K562 (cell line): ENCODE data around the gene AIG1. TPM values are rescaled to one million over a fixed set of nuclear protein-coding genes. Genes with fewer than 3 reads are reported as not detected.

Experiments
- ATAC-seq: fragments of 200-7000 bp; cut with Tn5 transposase; 3 replicates; pipeline ENCODE4 v1.9.1; 2020; ENCODE audit warnings: moderate library complexity
- BruUV-seq: library from RNA; stranded (reverse); fragments of 400-500 nt; replicated peaks from 2 replicates; lab custom pipeline; 2021; lab: Mats Ljungman, UMichigan
- CTCF ChIA-PET: fragments of 300-600 bp; formaldehyde crosslinking; extraction: SDS; loops from one replicate; lab custom pipeline; 2021; ENCODE audit warnings: low intra/inter-chr PET ratio; lab: Yijun Ruan, JAX
- POLR2A ChIA-PET: fragments of 300-600, 350-650 bp; sonication (Branson Sonifier 250); formaldehyde crosslinking; extraction: SDS; loops from one replicate; lab custom pipeline; 2021; ENCODE audit warnings: antibody characterized with exemption, inconsistent platforms; lab: Yijun Ruan, JAX
- DNase-seq, 4 experiments: peaks; one replicate each; pipeline versions ENCODE4 v3.0.0 to v3.0.0-alpha.2; 2011 to 2018; ENCODE audit warnings: low spot score in 3 of 4, mixed read lengths in 3 of 4; ENCODE audit errors: extremely low read depth in 1 of 4
- FAIRE-seq: peaks from 2 replicates; lab custom pipeline; 2011; peaks lifted over from hg19 to GRCh38; lab: Jason Lieb, UNC
- H2AFZ ChIP-seq: 2 replicates; pipeline ENCODE4 v1.6.0; 2011; ENCODE audit warnings: low read depth, low read length, control low read depth, inconsistent platforms
- H3K27ac ChIP-seq: fragments of 200-600 bp; 3 replicates; pipeline ENCODE4 v1.8.0; 2011; ENCODE audit warnings: low read depth, mild to moderate bottlenecking, control low read depth, inconsistent platforms, low read length, moderate library complexity, mixed read lengths; ENCODE audit errors: extremely low read depth
- H3K27me3 ChIP-seq, 2 experiments: fragments of 300-600 bp in 1 of 2; 2 replicates in 1 of 2; 3 replicates in 1 of 2; pipeline versions ENCODE4 v1.6.0 to v1.8.0; 2011; ENCODE audit warnings: inconsistent platforms in 2 of 2, low read length in 2 of 2, mild to moderate bottlenecking in 1 of 2, mixed read lengths in 1 of 2, moderate library complexity in 1 of 2; ENCODE audit not compliant: control insufficient read depth in 2 of 2, insufficient read depth in 2 of 2
- H3K36me3 ChIP-seq: fragments of 300-600 bp; 3 replicates; pipeline ENCODE4 v1.8.0; 2011; ENCODE audit warnings: mild to moderate bottlenecking, low read length, inconsistent platforms; ENCODE audit not compliant: control insufficient read depth, insufficient read depth
- H3K4me1 ChIP-seq, 2 experiments: fragments of 200-600 bp in 1 of 2; replicated peaks in 1 of 2; 2 replicates in 1 of 2; 3 replicates in 1 of 2; pipeline versions ENCODE4 v1.5.1 to v1.8.0; 2011; ENCODE audit warnings: inconsistent platforms in 2 of 2, low read length in 2 of 2, mild to moderate bottlenecking in 1 of 2, mixed read lengths in 1 of 2, moderate library complexity in 1 of 2; ENCODE audit not compliant: control insufficient read depth in 2 of 2, insufficient read depth in 2 of 2
- H3K4me2 ChIP-seq: 2 replicates; pipeline ENCODE4 v1.6.1; 2011; ENCODE audit warnings: low read length, control low read depth, inconsistent platforms, mixed read lengths; ENCODE audit not compliant: insufficient read depth
- H3K4me3 ChIP-seq: fragments of 200-600 bp; sonication (generic), shearing (Covaris generic); 2 replicates; pipeline ENCODE4 v1.5.1; 2016; ENCODE audit warnings: control low read depth, inconsistent platforms
- H3K79me2 ChIP-seq: fragments of 200-600 bp; 3 replicates; pipeline ENCODE4 v1.8.0; 2011; ENCODE audit warnings: low read length, inconsistent platforms; ENCODE audit not compliant: control insufficient read depth, insufficient read depth
- H3K9ac ChIP-seq, 2 experiments: 2 replicates each; pipeline versions ENCODE4 v1.6.0 to v1.6.1; 2011; ENCODE audit warnings: low read depth in 2 of 2, low read length in 2 of 2, control low read depth in 1 of 2, inconsistent platforms in 1 of 2, mild to moderate bottlenecking in 1 of 2, mixed read lengths in 1 of 2; ENCODE audit not compliant: insufficient read depth in 1 of 2
- H3K9me1 ChIP-seq: one replicate; pipeline ENCODE4 v1.6.0; 2011; ENCODE audit warnings: inconsistent platforms, mild to moderate bottlenecking, low read length, moderate library complexity; ENCODE audit not compliant: control insufficient read depth, insufficient read depth
- H3K9me3 ChIP-seq: replicated peaks from 2 replicates; pipeline ENCODE4 v1.5.1; 2011; ENCODE audit warnings: low read depth, low read length, inconsistent platforms; ENCODE audit not compliant: control insufficient read depth, insufficient read depth
- H4K20me1 ChIP-seq: replicated peaks from 2 replicates; pipeline ENCODE4 v1.6.1; 2011; ENCODE audit warnings: low read length, inconsistent platforms, mixed read lengths; ENCODE audit not compliant: control insufficient read depth, insufficient read depth
- C11orf30 ChIP-seq: fragments of 450-650 bp; IDR thresholded peaks from 2 replicates; pipeline ENCODE4 v1.6.1; 2016; ENCODE audit warnings: low read depth, mild to moderate bottlenecking
- FOXA3 ChIP-seq, 2 experiments: fragments of 450-650 bp in 1 of 2; sonication (generic) in 1 of 2; formaldehyde crosslinking; IDR thresholded peaks in 1 of 2; conservative IDR thresholded peaks in 1 of 2; 2 replicates each; pipeline versions ENCODE4 v1.4.0 to v1.8.0; 2020 to 2022; ENCODE audit warnings: mild to moderate bottlenecking in 2 of 2, missing genetic modification reagents in 1 of 2
- FUS ChIP-seq: fragments of 200-400 bp; formaldehyde crosslinking; optimal IDR thresholded peaks from 2 replicates; pipeline ENCODE3; 2017; ENCODE audit warnings: low read depth, low read length
- IFI16 ChIP-seq: fragments of 250-450 bp; sonication (Bioruptor Pico); IDR thresholded peaks from 2 replicates; pipeline ENCODE4 v2.1.2; 2022; ENCODE audit warnings: mild to moderate bottlenecking, inconsistent platforms
- MEIS2 ChIP-seq: fragments of 450-650 bp; IDR thresholded peaks from 2 replicates; pipeline ENCODE4 v1.6.1; 2014; ENCODE audit warnings: mild to moderate bottlenecking; ENCODE audit not compliant: partially characterized antibody
- NFIC ChIP-seq: fragments of 450-650 bp; IDR thresholded peaks from 2 replicates; pipeline ENCODE4 v1.6.1; 2017; ENCODE audit warnings: mild to moderate bottlenecking, inconsistent platforms
- ZNF316 ChIP-seq: fragments of 450-650 bp; IDR thresholded peaks from 2 replicates; pipeline ENCODE4 v1.6.1; 2016
- WGBS: fragments of 100-300 bp; shearing (Covaris generic); methylation state at CpG from one replicate; pipeline ENCODE4 v1.1.6; 2016; ENCODE audit warnings: low coverage, mixed read lengths; ENCODE audit not compliant: insufficient coverage; ENCODE audit errors: missing lambda C conversion rate; 5-methylcytosine and 5-hydroxymethylcytosine counted together
- in situ Hi-C: fragments of 300-500 bp; cut with MboI; formaldehyde crosslinking; loops from 4 replicates; pipeline ENCODE4 v1.15.0; 2018; ENCODE audit warnings: inconsistent platforms, mixed read lengths
- intact Hi-C: fragments of 100-400 bp; cut with micrococcal nuclease; formaldehyde crosslinking; loops from 2 replicates; pipeline ENCODE4 v1.14.2; 2022
- polyA plus RNA-seq, 8 experiments: library from polyadenylated mRNA; depleted of rRNA in 4 of 8; stranded (reverse) in 5 of 8; unstranded in 3 of 8; fragments of >200 nt; fragmentation: Nextera tagmentation in 2 of 8; fragmentation: Illumina TruSeq in 1 of 8; extraction: Ambion mirVana in 2 of 8; extraction: Trizol in 1 of 8; gene quantifications; 2 replicates each; pipeline versions ENCODE4 v1.2.1 to v1.2.3, GENCODE V29; 2011 to 2014; ENCODE audit warnings: inconsistent platforms in 1 of 8, missing spikeins in 1 of 8
- total RNA-seq, 7 experiments: library from RNA; depleted of rRNA in 6 of 7; stranded (reverse); fragments of >200 nt in 6 of 7; fragmentation: Illumina TruSeq in 2 of 7; extraction: Trizol in 2 of 7; gene quantifications; 2 replicates each; pipeline versions ENCODE4 v1.2.1 to v1.2.3, GENCODE V29; 2011 to 2021; ENCODE audit warnings: low replicate concordance in 1 of 7
- TF ChIP-seq, protein P1 (sequence below): fragments of 250-450 bp; sonication (Bioruptor Pico); IDR thresholded peaks from 2 replicates; pipeline ENCODE4 v1.8.0; 2022; ENCODE audit warnings: moderate library complexity, mild to moderate bottlenecking, inconsistent platforms
- TF ChIP-seq, protein P2 (sequence below): fragments of 250-450 bp; sonication (Bioruptor Pico); IDR thresholded peaks from 2 replicates; pipeline ENCODE4 v1.8.0; 2022; ENCODE audit warnings: inconsistent platforms, mild to moderate bottlenecking, moderate library complexity, borderline replicate concordance
- TF ChIP-seq, protein P3 (sequence below): fragments of 250-450 bp; sonication (Bioruptor Pico); IDR thresholded peaks from 2 replicates; pipeline ENCODE4 v1.9.0; 2021; ENCODE audit warnings: mild to moderate bottlenecking

Gene AIG1
- total and polyA plus RNA-seq, 9 of the 15 experiments (the other 6 are each of a cell fraction or from before 2014, with no cell fraction given) = 74.8 to 333 (median 127) TPM

DNA sequence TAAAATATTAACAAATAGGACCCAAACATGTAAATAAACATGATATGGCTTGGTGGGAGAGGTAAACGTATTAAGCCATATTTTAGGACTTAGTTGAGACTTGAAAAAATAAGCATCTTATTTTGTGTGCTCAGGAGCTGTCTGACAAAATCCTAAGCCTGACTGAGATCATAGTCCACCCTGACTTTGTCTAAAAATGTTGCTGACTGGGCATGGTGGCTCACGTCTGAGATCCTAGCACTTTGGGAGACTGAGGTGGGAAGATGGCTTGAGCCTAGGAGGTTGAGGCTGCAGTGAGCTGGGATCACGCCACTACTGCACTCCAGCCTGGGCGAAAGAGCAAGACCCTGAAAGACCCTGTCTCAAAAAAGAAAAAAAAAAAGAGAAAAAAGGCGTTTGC lies 52.1 kb downstream of the AIG1 start:
- DNase-seq (no peak), FAIRE-seq (no peak), ATAC-seq (no peak)
- no peaks in the 10 kb centered on the region for H4K20me1 ChIP-seq
- POLR2A ChIA-PET = no interaction called here
- CTCF ChIA-PET = no interaction called here
- no peaks in the 10 kb centered on the region for H3K27me3 ChIP-seq
- TF ChIP-seq ZNF316 = peak; percentile 47
- TF ChIP-seq C11orf30 = peak; percentile 41
- TF ChIP-seq, protein P1, sequence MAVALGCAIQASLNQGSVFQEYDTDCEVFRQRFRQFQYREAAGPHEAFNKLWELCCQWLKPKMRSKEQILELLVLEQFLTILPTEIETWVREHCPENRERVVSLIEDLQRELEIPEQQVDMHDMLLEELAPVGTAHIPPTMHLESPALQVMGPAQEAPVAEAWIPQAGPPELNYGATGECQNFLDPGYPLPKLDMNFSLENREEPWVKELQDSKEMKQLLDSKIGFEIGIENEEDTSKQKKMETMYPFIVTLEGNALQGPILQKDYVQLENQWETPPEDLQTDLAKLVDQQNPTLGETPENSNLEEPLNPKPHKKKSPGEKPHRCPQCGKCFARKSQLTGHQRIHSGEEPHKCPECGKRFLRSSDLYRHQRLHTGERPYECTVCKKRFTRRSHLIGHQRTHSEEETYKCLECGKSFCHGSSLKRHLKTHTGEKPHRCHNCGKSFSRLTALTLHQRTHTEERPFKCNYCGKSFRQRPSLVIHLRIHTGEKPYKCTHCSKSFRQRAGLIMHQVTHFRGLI (CRISPR knock-in tag) = no peak
- intact Hi-C loops (no loop called here), in situ Hi-C loops (no loop called here)
- no peak overlapping the region for H2AFZ ChIP-seq
- no peaks in the 10 kb centered on the region for H3K9me3 ChIP-seq
- no peak overlapping the region for H3K4me3 ChIP-seq
- H3K9ac ChIP-seq = no peak overlapping the region
- no peak overlapping the region for H3K27ac ChIP-seq
- H3K79me2 ChIP-seq = no peaks in the 10 kb centered on the region
- no TSS peak for BruUV-seq
- no peak overlapping the region for H3K4me2 ChIP-seq
- 73% methylated on average over 5 of the region's 5 CpGs for WGBS
- H3K4me1 ChIP-seq = no peaks in the 10 kb centered on the region; a peak in 3 of 5 replicates
- H3K9me1 ChIP-seq = no peaks in the 10 kb centered on the region
- H3K36me3 ChIP-seq = peaks cover 9% of the 10 kb centered on the region; the same call in 2 of the 3 replicates

DNA sequence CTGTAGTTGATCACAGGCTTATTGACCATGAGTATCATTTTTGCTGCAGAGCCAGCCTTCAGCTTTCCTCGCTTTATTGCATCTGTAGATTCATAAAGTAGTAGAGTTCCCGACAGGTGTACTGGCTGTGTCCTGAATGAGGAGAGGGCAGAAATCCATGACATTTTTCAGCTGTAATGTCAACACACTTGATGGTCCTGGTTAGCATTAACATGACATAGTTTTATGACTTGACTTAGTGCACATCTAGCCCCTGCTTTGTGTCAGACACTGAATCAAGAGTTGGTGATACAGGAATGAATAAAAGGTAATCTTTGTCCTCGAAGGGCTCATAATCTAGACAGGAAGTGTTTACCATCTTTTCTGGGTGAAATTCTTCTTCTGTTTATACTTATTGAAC lies 55.0 kb downstream of the AIG1 start:
- in situ Hi-C loops = no loop called here
- no peak for DNase-seq
- Histone ChIP-seq H2AFZ (no peak overlapping the region), H3K9me1 (no peaks in the 10 kb centered on the region), H4K20me1 (no peaks in the 10 kb centered on the region), H3K27me3 (no peaks in the 10 kb centered on the region), H3K4me2 (no peak overlapping the region), H3K9ac (no peak overlapping the region), H3K79me2 (no peaks in the 10 kb centered on the region), H3K27ac (no peak overlapping the region), H3K4me1 (no peaks in the 10 kb centered on the region; a peak in 2 of 5 replicates), H3K4me3 (no peak overlapping the region), H3K9me3 (0 out of 2 replicates have a peak, but pooled peaks cover 4% of the 10 kb centered on the region), H3K36me3 (no peaks in the 10 kb centered on the region)
- intact Hi-C loops = no loop called here
- no peak for FAIRE-seq
- no TSS peak for BruUV-seq
- no peak for TF ChIP-seq IFI16 (CRISPR knock-in tag)
- no peak for TF ChIP-seq MEIS2
- TF ChIP-seq, protein P2, sequence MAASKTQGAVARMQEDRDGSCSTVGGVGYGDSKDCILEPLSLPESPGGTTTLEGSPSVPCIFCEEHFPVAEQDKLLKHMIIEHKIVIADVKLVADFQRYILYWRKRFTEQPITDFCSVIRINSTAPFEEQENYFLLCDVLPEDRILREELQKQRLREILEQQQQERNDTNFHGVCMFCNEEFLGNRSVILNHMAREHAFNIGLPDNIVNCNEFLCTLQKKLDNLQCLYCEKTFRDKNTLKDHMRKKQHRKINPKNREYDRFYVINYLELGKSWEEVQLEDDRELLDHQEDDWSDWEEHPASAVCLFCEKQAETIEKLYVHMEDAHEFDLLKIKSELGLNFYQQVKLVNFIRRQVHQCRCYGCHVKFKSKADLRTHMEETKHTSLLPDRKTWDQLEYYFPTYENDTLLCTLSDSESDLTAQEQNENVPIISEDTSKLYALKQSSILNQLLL (CRISPR knock-in tag) = no peak
- no peak for TF ChIP-seq NFIC
- no peak for TF ChIP-seq FOXA3 (CRISPR knock-in tag; conservative IDR thresholded peaks at IDR 0.05 in 1 of 2, IDR thresholded peaks at IDR 0.05 in 1 of 2)
- TF ChIP-seq FUS = no peak
- TF ChIP-seq, protein P3, sequence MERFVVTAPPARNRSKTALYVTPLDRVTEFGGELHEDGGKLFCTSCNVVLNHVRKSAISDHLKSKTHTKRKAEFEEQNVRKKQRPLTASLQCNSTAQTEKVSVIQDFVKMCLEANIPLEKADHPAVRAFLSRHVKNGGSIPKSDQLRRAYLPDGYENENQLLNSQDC (CRISPR knock-in tag) = no peak
- CTCF ChIA-PET = no interaction called here
- POLR2A ChIA-PET = no interaction called here
- WGBS = 53% methylated on average over 3 of the region's 3 CpGs
- no peak for ATAC-seq
